Suprapubic skin (tissue), 3 donors: ENCODE measurements around the gene USP19.

Experiments used
- CTCF ChIP-seq, 2 donors: fragments of 200-600 bp in 1 of 2; fragments of 450-650 bp in 1 of 2; sonication (generic) in 1 of 2; IDR thresholded peaks; one replicate each; pipeline ENCODE4 v1.5.1; 2016 to 2019; ENCODE audit warnings: antibody characterized with exemption in 2 of 2, mild to moderate bottlenecking in 1 of 2, moderate library complexity in 1 of 2
- POLR2A ChIP-seq, 2 donors: fragments of 450-650 bp; IDR thresholded peaks; one replicate each; pipeline ENCODE4 v1.6.1; 2017; ENCODE audit warnings: antibody characterized with exemption in 2 of 2, mild to moderate bottlenecking in 2 of 2, moderate library complexity in 2 of 2

DNA sequence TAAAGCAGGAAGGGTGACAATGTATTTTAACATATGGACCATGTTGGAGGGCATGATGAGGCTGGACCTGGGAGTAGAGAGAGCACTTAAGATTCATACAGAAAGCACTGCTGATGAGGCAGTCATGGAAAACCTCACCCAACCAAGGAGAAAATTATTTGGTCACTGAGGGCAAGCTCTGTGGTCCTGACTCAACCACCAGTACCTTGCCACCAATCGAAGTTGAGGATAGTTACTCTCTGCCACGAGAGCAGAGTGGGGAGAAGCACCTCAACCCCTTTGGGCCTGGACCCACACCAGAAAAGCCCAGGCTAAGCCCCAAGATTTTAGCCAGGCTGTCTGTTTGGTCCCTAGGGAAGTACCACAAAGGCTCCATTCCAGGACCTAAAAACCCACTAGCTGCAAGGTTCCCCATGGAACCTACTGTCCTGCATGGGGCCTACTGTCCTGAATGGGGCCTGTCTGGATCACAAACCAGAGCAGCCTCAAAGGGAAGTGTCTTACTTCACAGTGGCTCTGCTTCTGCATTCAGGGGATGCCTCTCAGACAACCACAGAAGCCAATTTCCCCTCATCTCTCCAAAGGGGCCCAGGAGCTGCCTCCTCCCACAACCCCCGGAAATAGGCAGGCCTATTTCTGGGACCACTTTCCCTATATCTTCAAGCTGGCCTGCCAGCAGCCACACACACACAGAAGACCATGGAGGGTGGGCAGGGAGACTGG lies 41.3 kb upstream of the USP19 start:
- TF ChIP-seq POLR2A (IDR thresholded peaks at IDR 0.05) (no peak), CTCF (IDR thresholded peaks at IDR 0.05) (no peak)
